Gastroesophageal sphincter (tissue), 4 donors: ENCODE measurements around the gene SCGB3A2. TPM values are rescaled to one million over a fixed set of nuclear protein-coding genes. Genes with fewer than 3 reads are reported as not detected.

Experiments used
- ATAC-seq: fragments of 150-250 bp; one replicate; pipeline ENCODE4 v1.9.1; 2016; ENCODE audit warnings: mild to moderate bottlenecking, moderate library complexity
- H3K27ac ChIP-seq, 4 donors: fragments of 200-600 bp; sonication (generic) in 3 of 4; 1 replicate in 3 of 4; 2 replicates in 1 of 4; pipeline ENCODE4 v1.5.1; 2016 to 2019
- H3K27me3 ChIP-seq: fragments of 200-600 bp; sonication (generic); one replicate; pipeline ENCODE4 v1.5.1; 2019
- H3K36me3 ChIP-seq, 2 donors: fragments of 200-600 bp; sonication (generic); one replicate each; pipeline ENCODE4 v1.5.1; 2019; ENCODE audit warnings: control low read depth in 1 of 2
- H3K4me1 ChIP-seq, 3 donors: fragments of 200-600 bp; sonication (generic); 1 replicate in 2 of 3; 2 replicates in 1 of 3; pipeline ENCODE4 v1.5.1; 2016 to 2019; ENCODE audit warnings: control low read depth in 2 of 3
- H3K4me3 ChIP-seq, 2 donors: fragments of 200-600 bp; sonication (generic); one replicate each; pipeline ENCODE4 v1.5.1; 2019; ENCODE audit warnings: mild to moderate bottlenecking in 1 of 2, moderate library complexity in 1 of 2
- H3K9me3 ChIP-seq, 3 donors: fragments of 200-600 bp; sonication (generic); one replicate each; pipeline ENCODE4 v1.5.1; 2017 to 2019; ENCODE audit warnings: control low read depth in 2 of 3
- EP300 ChIP-seq: sonication (generic); formaldehyde crosslinking; IDR thresholded peaks from one replicate; pipeline ENCODE4 v1.6.1; 2017; ENCODE audit warnings: antibody characterized with exemption, mild to moderate bottlenecking
- POLR2A ChIP-seq, 2 donors: fragments of 450-650 bp; IDR thresholded peaks; one replicate each; pipeline ENCODE4 v1.6.1; 2017; ENCODE audit warnings: antibody characterized with exemption in 2 of 2, mild to moderate bottlenecking in 2 of 2, moderate library complexity in 1 of 2
- POLR2AphosphoS5 ChIP-seq: sonication (generic); formaldehyde crosslinking; IDR thresholded peaks from one replicate; pipeline ENCODE4 v1.6.1; 2017; ENCODE audit warnings: antibody characterized with exemption
- WGBS, 2 donors: methylation state at CpG; one replicate each; pipeline ENCODE4 v1.1.5; 2018; ENCODE audit warnings: low coverage in 1 of 2; 5-methylcytosine and 5-hydroxymethylcytosine counted together
- total RNA-seq, 4 donors: library from RNA; depleted of rRNA; stranded (reverse); fragments of >200 nt; gene quantifications; one replicate each; pipeline ENCODE4 v1.1.0, GENCODE V29; 2016
- TF ChIP-seq, protein P1 (sequence below), 4 experiments: fragments of 200-600 bp in 2 of 4; fragments of 450-650 bp in 2 of 4; sonication (generic) in 1 of 4; IDR thresholded peaks; one replicate each; pipeline ENCODE4 v1.5.1; 2017 to 2019; ENCODE audit warnings: antibody characterized with exemption in 4 of 4, mild to moderate bottlenecking in 2 of 4, moderate library complexity in 2 of 4

Gene SCGB3A2
- total RNA-seq, 4 donors from 2014 or later, result not detected

DNA sequence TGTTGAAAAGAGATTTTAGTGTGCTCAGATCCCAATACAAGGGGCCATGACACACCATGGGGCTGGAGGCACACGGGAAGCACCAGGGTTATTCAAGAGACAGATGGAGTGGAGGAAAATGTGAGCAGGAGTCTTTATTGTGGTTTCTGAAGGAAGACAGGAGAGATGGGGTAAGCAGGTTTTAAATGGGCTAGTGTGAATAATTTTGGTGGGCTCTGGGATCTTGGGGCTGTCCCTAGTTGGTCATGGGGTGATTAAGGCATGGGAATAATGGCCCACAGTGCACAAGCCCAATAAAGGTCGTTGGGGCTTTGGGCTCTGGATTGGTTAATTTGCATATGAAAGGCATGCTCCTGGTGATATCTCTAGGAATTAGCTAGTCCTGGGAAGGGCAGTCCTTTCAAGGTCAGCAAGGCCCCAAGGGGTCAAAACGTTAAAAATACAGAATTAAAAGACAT is 3.6 kb upstream of the SCGB3A2 start:
- Histone ChIP-seq H3K9me3 (no peaks in the 10 kb centered on the region), H3K36me3 (no peaks in the 10 kb centered on the region), H3K27ac (no peak overlapping the region), H3K4me3 (no peak overlapping the region), H3K4me1 (no peaks in the 10 kb centered on the region), H3K27me3 (no peaks in the 10 kb centered on the region)
- WGBS, 2 donors, result 38 to 80% methylated on average over 1 to 3 of the region's 3 CpGs
- no peak for ATAC-seq
- TF ChIP-seq POLR2AphosphoS5 (no peak), EP300 (no peak)

DNA sequence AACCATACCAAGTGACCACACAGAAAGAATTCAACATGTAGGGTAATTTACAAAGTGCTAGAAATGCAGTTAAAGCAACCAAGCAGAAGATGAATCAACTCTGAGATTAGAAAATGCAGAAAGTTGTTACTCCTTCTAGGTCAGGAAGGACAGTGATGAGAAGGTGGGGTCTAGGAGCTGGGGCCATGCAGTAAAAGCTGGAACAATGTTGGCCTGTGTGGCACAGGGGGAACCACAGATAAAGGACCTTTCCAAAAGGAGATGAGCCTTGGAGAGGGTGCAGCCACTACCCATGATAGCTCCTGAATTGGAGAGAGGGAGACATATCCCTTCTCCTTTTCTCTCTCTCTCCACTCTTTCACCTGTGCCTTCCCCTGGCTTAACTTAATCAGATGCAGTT is 2.4 kb upstream of the SCGB3A2 start:
- no peaks in the 10 kb centered on the region for H3K36me3 ChIP-seq
- TF ChIP-seq POLR2A (IDR thresholded peaks at IDR 0.05), result no peak
- TF ChIP-seq POLR2AphosphoS5, result no peak
- TF ChIP-seq, protein P1, sequence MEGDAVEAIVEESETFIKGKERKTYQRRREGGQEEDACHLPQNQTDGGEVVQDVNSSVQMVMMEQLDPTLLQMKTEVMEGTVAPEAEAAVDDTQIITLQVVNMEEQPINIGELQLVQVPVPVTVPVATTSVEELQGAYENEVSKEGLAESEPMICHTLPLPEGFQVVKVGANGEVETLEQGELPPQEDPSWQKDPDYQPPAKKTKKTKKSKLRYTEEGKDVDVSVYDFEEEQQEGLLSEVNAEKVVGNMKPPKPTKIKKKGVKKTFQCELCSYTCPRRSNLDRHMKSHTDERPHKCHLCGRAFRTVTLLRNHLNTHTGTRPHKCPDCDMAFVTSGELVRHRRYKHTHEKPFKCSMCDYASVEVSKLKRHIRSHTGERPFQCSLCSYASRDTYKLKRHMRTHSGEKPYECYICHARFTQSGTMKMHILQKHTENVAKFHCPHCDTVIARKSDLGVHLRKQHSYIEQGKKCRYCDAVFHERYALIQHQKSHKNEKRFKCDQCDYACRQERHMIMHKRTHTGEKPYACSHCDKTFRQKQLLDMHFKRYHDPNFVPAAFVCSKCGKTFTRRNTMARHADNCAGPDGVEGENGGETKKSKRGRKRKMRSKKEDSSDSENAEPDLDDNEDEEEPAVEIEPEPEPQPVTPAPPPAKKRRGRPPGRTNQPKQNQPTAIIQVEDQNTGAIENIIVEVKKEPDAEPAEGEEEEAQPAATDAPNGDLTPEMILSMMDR (IDR thresholded peaks at IDR 0.05), result no peak
- TF ChIP-seq EP300, result no peak
- no peak for ATAC-seq
- no peak overlapping the region for H3K4me3 ChIP-seq
- H3K4me1 ChIP-seq, result no peaks in the 10 kb centered on the region
- no peaks in the 10 kb centered on the region for H3K27me3 ChIP-seq
- no peak overlapping the region for H3K27ac ChIP-seq
- no peaks in the 10 kb centered on the region for H3K9me3 ChIP-seq

GRCh38 chr5:147876626-147877025 is 1.9 kb upstream of the SCGB3A2 start:
- TF ChIP-seq EP300 (no peak), POLR2AphosphoS5 (no peak), POLR2A (IDR thresholded peaks at IDR 0.05) (no peak)
- TF ChIP-seq, protein P1 (IDR thresholded peaks at IDR 0.05), result no peak
- ATAC-seq, result no peak
- no peak overlapping the region for H3K4me3 ChIP-seq
- H3K4me1 ChIP-seq, result no peaks in the 10 kb centered on the region
- 67% methylated on average over 2 of the region's 2 CpGs; no CpG with 5 or more reads in 1 of the 2 donors for WGBS, 2 donors
- no peaks in the 10 kb centered on the region for H3K36me3 ChIP-seq
- H3K27ac ChIP-seq, result no peak overlapping the region
- H3K9me3 ChIP-seq, result no peaks in the 10 kb centered on the region
- H3K27me3 ChIP-seq, result no peaks in the 10 kb centered on the region

GRCh38 chr5:147879784-147880183 is 1.3 kb downstream of the SCGB3A2 start:
- no peaks in the 10 kb centered on the region for H3K27me3 ChIP-seq
- 86 to 92% methylated on average over 3 of the region's 3 CpGs for WGBS, 2 donors
- TF ChIP-seq, protein P1 (IDR thresholded peaks at IDR 0.05), result no peak
- no peak for TF ChIP-seq POLR2AphosphoS5
- TF ChIP-seq EP300, result no peak
- TF ChIP-seq POLR2A (IDR thresholded peaks at IDR 0.05), result no peak
- no peak overlapping the region for H3K4me3 ChIP-seq
- no peak overlapping the region for H3K27ac ChIP-seq
- no peak for ATAC-seq
- no peaks in the 10 kb centered on the region for H3K36me3 ChIP-seq
- no peaks in the 10 kb centered on the region for H3K4me1 ChIP-seq
- H3K9me3 ChIP-seq, result no peaks in the 10 kb centered on the region

DNA sequence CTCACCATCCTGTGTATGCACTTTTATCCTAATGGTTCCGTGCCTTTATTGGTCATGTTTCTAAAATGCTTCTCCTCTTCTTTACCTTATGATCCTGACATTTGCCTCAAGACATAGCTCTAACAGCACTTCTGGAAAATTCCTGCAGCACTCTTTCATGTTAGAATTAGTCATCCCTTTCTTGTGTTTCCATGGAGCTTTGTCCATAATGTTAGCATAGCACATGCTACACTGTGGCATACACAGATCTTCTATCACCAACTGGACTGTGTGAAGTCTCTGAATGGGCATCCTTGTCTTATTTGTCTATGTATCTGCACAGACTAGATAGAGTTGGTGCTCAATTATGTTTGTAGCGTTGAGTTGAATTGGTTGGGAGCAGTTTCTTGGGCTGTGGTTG is 2.0 kb downstream of the SCGB3A2 start:
- TF ChIP-seq POLR2A (IDR thresholded peaks at IDR 0.05) (no peak), EP300 (no peak), POLR2AphosphoS5 (no peak)
- TF ChIP-seq, protein P1 (IDR thresholded peaks at IDR 0.05), result no peak
- Histone ChIP-seq H3K4me3 (no peak overlapping the region), H3K27me3 (no peaks in the 10 kb centered on the region), H3K27ac (no peak overlapping the region), H3K4me1 (no peaks in the 10 kb centered on the region), H3K36me3 (no peaks in the 10 kb centered on the region), H3K9me3 (no peaks in the 10 kb centered on the region)
- ATAC-seq, result no peak
- 70 to 94% methylated on average over 1 to 2 of the region's 2 CpGs for WGBS, 2 donors
